HL-60 (cell line): Measurements from ENCODE around the gene HUNK.

Experiments used
- DNase-seq, 2 experiments: peaks; one replicate each; pipeline ENCODE4 v3.0.0-alpha.2; 2010 to 2020; ENCODE audit warnings: low read depth in 1 of 2, low spot score in 1 of 2
- H3K27ac ChIP-seq: fragments of 250-450 bp; sonication (Bioruptor Pico); replicated peaks from 2 replicates; pipeline ENCODE4 v1.5.1; 2020; ENCODE audit warnings: mild to moderate bottlenecking, moderate library complexity
- H3K27me3 ChIP-seq: fragments of 250-450 bp; sonication (Bioruptor Pico); 2 replicates; pipeline ENCODE4 v1.5.1; 2021; ENCODE audit warnings: mild to moderate bottlenecking, moderate library complexity; ENCODE audit not compliant: insufficient read depth, poor library complexity, severe bottlenecking
- H3K4me3 ChIP-seq: replicated peaks from 2 replicates; pipeline ENCODE4 v1.5.1; 2011; ENCODE audit warnings: mild to moderate bottlenecking, control low read depth, low read length; ENCODE audit not compliant: insufficient read depth
- CTCF ChIP-seq: IDR thresholded peaks from one replicate; pipeline ENCODE4 v1.5.1; 2011; ENCODE audit warnings: low read length, control low read depth, inconsistent platforms; ENCODE audit not compliant: insufficient read depth
- GABPA ChIP-seq: IDR thresholded peaks from 2 replicates; pipeline ENCODE4 v1.6.1; 2012; ENCODE audit warnings: low read depth
- POLR2AphosphoS5 ChIP-seq: IDR thresholded peaks from 2 replicates; pipeline ENCODE4 v1.6.1; 2012; ENCODE audit warnings: low read depth
- REST ChIP-seq: IDR thresholded peaks from 2 replicates; pipeline ENCODE4 v1.6.1; 2012; ENCODE audit warnings: low read depth; ENCODE audit not compliant: insufficient replicate concordance
- SPI1 ChIP-seq: IDR thresholded peaks from 2 replicates; pipeline ENCODE4 v1.6.1; 2012; ENCODE audit warnings: low read depth, mild to moderate bottlenecking, borderline replicate concordance
- long read RNA-seq: library from polyadenylated mRNA; unstranded; transcript quantifications from one replicate; pipeline ENCODE4 v2.0.0, GENCODE V29; 2020

HUNK gene
- long read RNA-seq, partial matches to known transcripts, result 1 of 2 reads
- long read RNA-seq, other reads (novel, unspliced or antisense), result 1 of 2 reads

- TF ChIP-seq POLR2AphosphoS5 (no peak), REST (no peak), SPI1 (no peak), CTCF (no peak), GABPA (no peak)
- Histone ChIP-seq H3K27ac (no peak within 1 kb of the TSS), H3K27me3 (peaks cover 35% of the 10 kb centered on the region), H3K4me3 (peak within 1 kb of the TSS; percentile 37)
- peak in 1 of 2 experiments; percentile 9 for DNase-seq
Observed at GRCh38 chr21:31872452-31873274, at the start of gene HUNK. Gene HUNK, plus strand, starts transcription at chr21:31873020. Its CDS starts 655 bp downstream, at chr21:31873675.

DNA sequence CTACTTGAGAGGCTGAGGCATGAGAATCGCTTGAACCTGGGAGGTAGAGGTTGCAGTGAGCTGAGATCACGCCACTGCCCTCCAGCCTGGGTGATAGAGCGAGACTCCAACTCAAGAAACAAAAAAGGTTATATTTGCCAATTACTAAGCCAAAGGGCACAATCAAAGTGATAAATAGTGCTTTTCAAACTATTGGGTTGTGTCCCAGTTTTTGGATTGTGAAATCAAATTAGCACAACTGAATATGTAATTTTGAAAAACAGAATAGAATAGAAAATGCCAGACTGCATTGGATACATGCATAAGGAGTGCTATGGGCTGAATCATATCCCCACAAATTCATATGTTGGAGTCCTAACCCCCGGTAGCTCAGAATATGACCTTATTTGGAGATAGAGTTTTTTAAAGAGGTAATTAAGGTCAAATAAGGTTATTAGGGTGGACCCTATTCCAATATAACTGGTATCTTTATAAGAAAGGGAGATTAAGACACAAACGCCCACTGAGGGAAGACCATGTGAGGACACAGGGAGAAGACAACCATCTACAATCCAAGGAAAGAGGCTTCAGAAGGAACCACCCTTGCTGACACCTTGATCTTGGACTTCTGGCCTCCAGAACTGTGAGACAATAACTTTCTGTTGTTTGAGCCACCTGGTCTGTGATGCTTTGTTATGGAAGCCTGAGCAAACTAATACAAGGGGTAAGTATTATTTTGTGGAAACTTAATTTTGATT is 42.9 kb upstream of the HUNK start:
- no peaks in the 10 kb centered on the region for H3K27me3 ChIP-seq
- DNase-seq, result no peak
- no peak overlapping the region for H3K4me3 ChIP-seq
- no peak for TF ChIP-seq POLR2AphosphoS5
- no peak for TF ChIP-seq GABPA
- TF ChIP-seq SPI1, result no peak
- no peak for TF ChIP-seq REST
- no peak for TF ChIP-seq CTCF
- H3K27ac ChIP-seq, result no peak overlapping the region

DNA sequence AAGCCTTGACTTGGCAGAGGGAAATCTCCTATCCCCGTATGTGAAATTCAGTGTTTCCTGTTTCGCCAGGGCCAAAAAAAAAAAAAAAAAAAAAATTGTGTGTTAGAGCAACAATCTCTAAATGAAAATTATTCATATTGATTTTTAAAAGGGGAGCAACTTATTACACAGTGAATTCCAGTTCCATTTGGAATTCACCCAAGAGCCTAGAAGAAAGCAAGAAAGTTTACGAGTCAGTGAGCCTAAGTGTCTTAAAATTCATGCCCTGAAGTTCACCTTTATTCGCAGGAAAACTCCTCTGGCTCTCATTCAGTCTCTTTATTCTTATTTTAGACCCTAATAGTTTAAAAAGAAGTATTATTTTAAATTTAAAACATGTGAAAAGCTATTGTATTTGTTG is 42.1 kb upstream of the HUNK start:
- H3K4me3 ChIP-seq, result no peak overlapping the region
- no peaks in the 10 kb centered on the region for H3K27me3 ChIP-seq
- no peak for TF ChIP-seq CTCF
- no peak for TF ChIP-seq REST
- no peak for TF ChIP-seq SPI1
- TF ChIP-seq GABPA, result no peak
- no peak for TF ChIP-seq POLR2AphosphoS5
- no peak overlapping the region for H3K27ac ChIP-seq
- no peak for DNase-seq
